Loucy (cell line): Measurements from ENCODE around the gene ZNF154.
A peak's percentile ranks its signal among the peaks of the same experiment; 100 is the strongest.

Experiments
- H2AFZ ChIP-seq: fragments of 200-600 bp; sonication (generic); 2 replicates; pipeline ENCODE4 v1.6.0; 2016; ENCODE audit warnings: antibody characterized with exemption, mild to moderate bottlenecking, low read length, moderate library complexity
- H3F3A ChIP-seq: fragments of 200-600 bp; 2 replicates; pipeline ENCODE4 v1.6.0; 2016; ENCODE audit warnings: antibody characterized with exemption, low read depth, mild to moderate bottlenecking
- H3K27me3 ChIP-seq: fragments of 200-600 bp; sonication (generic); 2 replicates; pipeline ENCODE4 v1.6.1; 2014; ENCODE audit warnings: low read length, mild to moderate bottlenecking; ENCODE audit not compliant: insufficient read depth, poor library complexity, severe bottlenecking
- H3K36me3 ChIP-seq: fragments of 200-600 bp; sonication (generic); 2 replicates; pipeline ENCODE4 v1.6.1; 2016; ENCODE audit warnings: low read length; ENCODE audit not compliant: insufficient read depth
- H3K4me1 ChIP-seq: fragments of 200-600 bp; sonication (generic); 2 replicates; pipeline ENCODE4 v1.5.1; 2014; ENCODE audit warnings: low read length, mild to moderate bottlenecking; ENCODE audit not compliant: insufficient read depth, poor library complexity, severe bottlenecking
- H3K4me2 ChIP-seq: fragments of 200-600 bp; sonication (generic); 2 replicates; pipeline ENCODE4 v1.6.0; 2014; ENCODE audit warnings: antibody characterized with exemption, low read length, low read depth, mild to moderate bottlenecking; ENCODE audit not compliant: poor library complexity, severe bottlenecking
- H3K4me3 ChIP-seq: fragments of 200-600 bp; sonication (generic); 2 replicates; pipeline ENCODE4 v1.5.1; 2014; ENCODE audit warnings: low read length, mild to moderate bottlenecking, mixed read lengths; ENCODE audit not compliant: poor library complexity, severe bottlenecking
- H3K79me2 ChIP-seq: fragments of 200-600 bp; sonication (generic); 2 replicates; pipeline ENCODE4 v1.6.1; 2014; ENCODE audit warnings: low read length; ENCODE audit not compliant: insufficient read depth
- H3K9ac ChIP-seq: fragments of 200-600 bp; sonication (generic); 2 replicates; pipeline ENCODE4 v1.6.0; 2014; ENCODE audit warnings: mild to moderate bottlenecking, low read depth, low read length, moderate library complexity; ENCODE audit not compliant: poor library complexity, severe bottlenecking
- H3K9me2 ChIP-seq: fragments of 200-600 bp; sonication (generic); replicated peaks from 2 replicates; pipeline ENCODE4 v1.6.1; 2016; ENCODE audit warnings: low read depth, low read length, mixed read lengths
- H3K9me3 ChIP-seq: fragments of 200-600 bp; sonication (generic); 2 replicates; pipeline ENCODE4 v1.6.1; 2014; ENCODE audit warnings: mild to moderate bottlenecking, antibody characterized with exemption, low read length, low read depth; ENCODE audit not compliant: insufficient read depth
- H4K20me1 ChIP-seq: fragments of 200-600 bp; sonication (generic); 2 replicates; pipeline ENCODE4 v1.6.0; 2014; ENCODE audit warnings: antibody characterized with exemption, low read length, mild to moderate bottlenecking; ENCODE audit not compliant: insufficient read depth, poor library complexity, severe bottlenecking
- CTCF ChIP-seq: fragments of 200-600 bp; sonication (generic); conservative IDR thresholded peaks from 2 replicates; pipeline ENCODE4 v1.5.1; 2014; ENCODE audit warnings: mild to moderate bottlenecking, antibody characterized with exemption, low read length
- EZH2phosphoT487 ChIP-seq: fragments of 200-600 bp; IDR thresholded peaks from 2 replicates; pipeline ENCODE4 v1.6.1; 2018; ENCODE audit warnings: antibody characterized with exemption, mild to moderate bottlenecking, moderate library complexity, borderline replicate concordance

Gene ZNF154

GRCh38 chr19:57653689-57654088 lies 55.3 kb downstream of the ZNF154 start:
- Histone ChIP-seq H2AFZ (no peak overlapping the region), H3K4me1 (peaks cover 20% of the 10 kb centered on the region), H3K9me2 (no peaks in the 10 kb centered on the region), H3F3A (no peaks in the 10 kb centered on the region), H3K4me3 (no peak overlapping the region), H3K79me2 (no peaks in the 10 kb centered on the region), H3K9ac (no peak overlapping the region), H3K9me3 (no peaks in the 10 kb centered on the region), H4K20me1 (no peaks in the 10 kb centered on the region), H3K36me3 (no peaks in the 10 kb centered on the region), H3K4me2 (no peak overlapping the region), H3K27me3 (no peaks in the 10 kb centered on the region)
- TF ChIP-seq EZH2phosphoT487 = no peak
- TF ChIP-seq CTCF = no peak

GRCh38 chr19:57651654-57651996 lies 57.4 kb downstream of the ZNF154 start:
- Histone ChIP-seq H3F3A (no peaks in the 10 kb centered on the region), H3K4me3 (peak overlapping the region; percentile 30), H3K9me2 (no peaks in the 10 kb centered on the region), H3K79me2 (no peaks in the 10 kb centered on the region), H3K9ac (peak overlapping the region; percentile 61), H3K9me3 (no peaks in the 10 kb centered on the region), H2AFZ (no peak overlapping the region), H3K4me2 (peak overlapping the region; percentile 51), H3K36me3 (no peaks in the 10 kb centered on the region), H3K27me3 (no peaks in the 10 kb centered on the region), H4K20me1 (no peaks in the 10 kb centered on the region), H3K4me1 (peaks cover 20% of the 10 kb centered on the region)
- TF ChIP-seq CTCF (no peak), EZH2phosphoT487 (no peak)

GRCh38 chr19:57648331-57649003 lies 60.5 kb downstream of the ZNF154 start:
- no peak overlapping the region for H3K4me2 ChIP-seq
- H3K79me2 ChIP-seq = no peaks in the 10 kb centered on the region
- H3K9ac ChIP-seq = no peak overlapping the region
- no peaks in the 10 kb centered on the region for H3K9me2 ChIP-seq
- no peaks in the 10 kb centered on the region for H3F3A ChIP-seq
- H3K27me3 ChIP-seq = no peaks in the 10 kb centered on the region
- H4K20me1 ChIP-seq = no peaks in the 10 kb centered on the region
- no peak overlapping the region for H3K4me3 ChIP-seq
- H3K4me1 ChIP-seq = peaks cover 20% of the 10 kb centered on the region
- no peak for TF ChIP-seq EZH2phosphoT487
- TF ChIP-seq CTCF = no peak
- H3K9me3 ChIP-seq = no peaks in the 10 kb centered on the region
- no peak overlapping the region for H2AFZ ChIP-seq
- H3K36me3 ChIP-seq = no peaks in the 10 kb centered on the region
